NOMO-1 (cell line): ENCODE results near the gene LSP1.

ENCODE experiments used
- DNase-seq, 2 experiments: peaks; one replicate each; lab custom pipeline; 2025; ENCODE audit not compliant: unreplicated experiment in 2 of 2; lab: John Stamatoyannopoulos, UW

LSP1 gene

DNA sequence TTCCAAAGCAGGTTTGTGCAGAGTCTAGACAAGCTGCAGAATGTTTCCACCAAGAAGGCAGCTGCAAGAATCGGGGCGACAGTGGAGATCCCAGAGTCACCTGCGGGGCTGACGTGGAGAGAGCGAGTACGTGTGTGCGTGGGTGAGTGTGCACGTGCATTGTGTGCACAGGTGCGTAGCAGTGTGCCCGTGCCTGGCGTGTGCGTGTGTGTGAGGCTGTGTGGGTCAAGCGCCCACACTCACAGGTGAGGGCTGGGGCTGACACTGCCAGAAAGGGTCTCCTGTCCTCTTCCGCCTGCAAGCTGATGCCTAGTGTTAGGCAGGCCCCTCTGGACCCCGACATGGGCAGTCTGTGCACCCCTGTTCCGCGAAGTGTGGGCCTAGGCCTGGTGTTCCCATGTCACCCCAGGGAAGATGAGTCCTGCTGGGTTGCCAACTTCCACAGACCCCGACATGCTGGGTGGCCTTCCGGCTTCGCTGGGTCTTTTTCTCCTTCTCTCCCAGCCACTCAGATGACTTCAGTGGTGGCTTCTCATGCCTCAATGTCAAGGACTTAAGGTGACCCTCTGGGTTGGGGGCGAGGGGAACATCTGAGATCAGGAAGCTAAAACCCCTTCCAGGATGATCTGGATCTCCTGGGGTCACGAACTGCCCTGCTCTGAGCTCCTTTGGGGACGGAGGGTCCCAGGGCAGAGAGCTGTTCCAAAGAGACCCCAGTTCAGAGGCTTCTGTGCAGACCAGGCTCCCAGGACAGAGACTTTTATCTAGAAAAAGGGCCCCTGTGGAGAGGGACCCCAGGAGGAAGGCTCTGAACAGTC lies 28.5 kb upstream of the LSP1 start:
- no peak for DNase-seq

DNA sequence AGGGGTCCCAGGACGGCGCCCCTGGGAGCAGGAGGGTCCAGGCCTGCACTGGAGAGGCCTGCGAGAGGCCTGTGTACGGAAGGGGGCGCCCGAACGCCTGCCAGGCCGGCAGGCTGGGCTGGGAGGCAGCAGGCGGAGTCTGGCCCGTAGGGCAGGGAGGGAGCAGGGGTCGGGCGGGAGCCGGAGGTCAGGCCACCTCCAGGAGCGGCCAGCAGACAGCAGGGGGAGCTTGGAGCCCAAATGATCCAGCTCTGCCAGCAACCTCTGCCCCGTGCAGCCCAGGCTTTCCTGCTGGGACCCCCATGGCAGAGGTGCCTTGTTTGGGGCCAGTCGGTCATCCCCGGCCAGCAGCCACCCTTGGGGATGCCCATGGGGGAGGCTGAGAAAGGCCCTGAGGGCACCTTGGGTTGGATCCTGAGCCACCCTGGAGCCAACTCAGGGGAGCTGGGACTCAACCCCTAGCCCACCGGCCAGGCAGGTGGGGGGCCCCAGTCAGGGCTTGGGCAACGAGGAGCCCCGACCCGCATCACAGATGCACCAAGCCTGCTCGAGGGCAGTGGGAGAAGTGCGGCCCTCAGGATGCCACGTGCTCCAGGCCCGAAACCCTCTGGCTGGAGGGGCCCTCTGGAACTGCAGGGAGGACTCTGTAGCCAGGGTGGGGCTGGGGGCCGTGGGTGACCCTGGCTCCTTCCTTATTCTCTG lies 27.7 kb upstream of the LSP1 start:
- DNase-seq: peak; percentile 39

DNA sequence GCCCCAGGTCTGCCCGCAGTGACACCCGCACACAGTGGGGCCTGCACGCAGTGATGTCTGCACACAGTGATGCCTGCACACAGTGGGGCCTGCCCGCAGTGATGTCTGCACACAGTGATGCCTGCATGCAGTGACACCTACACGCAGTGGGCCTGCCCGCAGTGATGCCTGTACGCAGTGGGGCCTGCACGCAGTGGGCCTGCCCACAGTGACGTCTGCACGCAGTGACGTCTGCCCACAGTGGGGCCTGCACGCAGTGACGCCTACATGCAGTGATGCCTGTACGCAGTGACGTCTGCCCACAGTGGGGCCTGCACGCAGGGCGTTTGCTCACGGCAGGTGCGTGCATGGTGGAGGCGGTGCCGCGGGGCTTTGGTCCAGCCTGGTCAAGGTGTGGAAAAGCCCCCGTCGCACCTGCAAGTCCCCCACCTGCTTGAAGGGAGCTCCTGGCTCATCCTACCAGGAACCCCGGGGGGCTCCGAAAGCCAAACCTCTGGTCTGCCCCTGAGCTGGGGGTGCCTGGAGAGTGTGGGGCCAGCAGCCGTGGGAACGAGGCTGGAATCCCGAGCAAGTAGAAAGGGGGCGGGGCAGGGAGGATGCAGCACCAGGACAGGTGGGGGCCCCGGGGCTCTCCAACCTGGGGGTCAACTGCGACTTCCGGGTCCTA lies 27.0 kb upstream of the LSP1 start:
- DNase-seq: no peak

DNA sequence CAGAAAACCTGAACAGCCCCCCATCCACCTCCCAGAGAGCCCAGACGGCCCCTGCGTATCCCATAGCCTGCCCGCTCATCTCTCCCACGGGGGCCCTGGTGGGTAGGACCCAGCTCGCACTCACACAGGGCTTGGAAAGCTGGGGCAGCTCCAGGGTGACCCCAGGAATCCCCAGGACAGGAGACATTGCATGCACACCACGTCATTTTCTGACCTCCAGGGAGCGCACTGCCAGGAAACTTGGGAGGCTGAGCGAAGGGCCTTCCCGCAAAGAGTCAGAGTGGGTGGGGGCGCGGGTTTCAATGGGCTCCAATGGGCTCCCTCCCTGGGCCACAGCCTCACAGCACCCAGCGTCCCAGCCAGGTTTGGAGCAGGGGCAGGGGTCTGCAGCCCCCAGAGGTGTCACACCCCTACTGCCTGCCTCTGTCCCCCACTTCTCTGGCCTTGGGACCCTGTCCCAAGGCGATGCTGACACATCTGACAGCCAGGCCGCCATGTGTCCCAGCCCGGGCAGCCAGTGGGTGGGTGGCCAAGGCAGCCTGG lies 26.3 kb upstream of the LSP1 start:
- no peak for DNase-seq

DNA sequence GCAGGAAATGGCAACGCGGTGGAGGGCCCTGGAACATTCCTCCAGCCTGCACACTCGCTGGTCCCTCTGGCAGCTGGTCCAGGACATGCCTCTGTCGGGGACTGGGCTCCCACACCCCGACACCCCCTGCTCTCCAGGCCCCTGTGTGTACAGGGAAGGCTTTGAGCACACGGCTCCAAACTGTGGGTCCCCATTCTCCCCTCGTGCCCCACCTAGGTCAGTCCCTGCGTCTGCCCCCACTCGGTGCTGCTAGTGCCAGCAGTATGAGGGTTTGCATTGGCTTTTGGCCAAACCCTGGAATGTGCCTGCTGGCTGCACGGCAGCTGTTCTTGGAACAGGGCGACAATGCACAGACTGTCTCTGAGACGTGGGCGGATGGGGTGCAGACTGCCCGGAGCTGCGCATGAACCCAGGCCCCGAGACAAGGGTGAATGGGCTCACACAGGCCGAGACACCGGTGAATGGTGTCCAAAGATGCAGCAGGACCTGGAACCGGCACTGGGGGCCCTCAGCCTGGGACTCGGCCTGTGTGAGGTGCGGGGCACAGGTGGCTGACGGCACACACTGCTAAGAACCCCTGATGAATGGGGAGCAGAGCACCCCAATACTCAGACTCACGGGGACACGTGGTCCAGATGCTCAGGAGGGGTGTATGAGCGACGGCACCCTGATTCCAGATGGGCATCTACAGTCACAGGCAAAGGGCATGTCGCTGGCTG lies 25.6 kb upstream of the LSP1 start:
- no peak for DNase-seq

DNA sequence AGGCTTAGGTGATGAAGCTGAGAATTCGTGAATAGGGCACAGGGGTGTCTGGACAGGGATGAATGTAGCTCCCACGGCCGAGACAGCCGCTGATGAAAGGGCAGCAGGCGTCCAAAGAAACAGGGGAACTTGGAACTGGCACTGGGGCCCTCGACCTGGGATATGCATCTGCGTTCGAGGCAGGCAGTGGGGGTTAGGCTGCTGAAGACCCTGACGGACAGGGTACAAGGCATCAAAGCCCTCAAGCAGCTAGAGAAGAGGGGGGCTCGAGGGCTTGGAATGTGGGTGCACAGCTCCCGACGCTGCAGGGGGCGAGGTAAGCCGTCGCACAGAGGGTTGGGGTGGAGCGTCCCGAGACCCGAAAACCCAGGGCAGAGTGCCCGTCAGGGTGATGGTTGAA lies 25.0 kb upstream of the LSP1 start:
- no peak for DNase-seq

DNA sequence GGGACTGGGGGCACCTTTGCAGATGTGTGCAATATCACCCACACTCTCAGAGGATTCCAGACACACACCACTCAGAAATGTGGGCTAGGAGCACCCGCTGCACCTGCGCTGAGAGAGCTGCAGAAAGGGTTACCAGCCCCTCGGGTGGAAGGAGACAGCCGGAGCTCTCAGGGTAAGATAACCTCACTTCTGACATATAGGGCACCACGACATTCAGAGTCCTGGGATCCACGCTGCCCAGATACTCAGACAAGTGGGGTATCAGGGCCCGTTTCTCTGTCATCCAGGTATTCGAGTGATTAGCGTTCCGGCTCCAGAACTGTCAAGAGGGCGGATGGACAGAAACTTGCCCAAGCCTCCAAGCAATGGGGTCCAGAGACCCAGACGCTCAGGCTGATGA lies 24.3 kb upstream of the LSP1 start:
- DNase-seq: no peak

DNA sequence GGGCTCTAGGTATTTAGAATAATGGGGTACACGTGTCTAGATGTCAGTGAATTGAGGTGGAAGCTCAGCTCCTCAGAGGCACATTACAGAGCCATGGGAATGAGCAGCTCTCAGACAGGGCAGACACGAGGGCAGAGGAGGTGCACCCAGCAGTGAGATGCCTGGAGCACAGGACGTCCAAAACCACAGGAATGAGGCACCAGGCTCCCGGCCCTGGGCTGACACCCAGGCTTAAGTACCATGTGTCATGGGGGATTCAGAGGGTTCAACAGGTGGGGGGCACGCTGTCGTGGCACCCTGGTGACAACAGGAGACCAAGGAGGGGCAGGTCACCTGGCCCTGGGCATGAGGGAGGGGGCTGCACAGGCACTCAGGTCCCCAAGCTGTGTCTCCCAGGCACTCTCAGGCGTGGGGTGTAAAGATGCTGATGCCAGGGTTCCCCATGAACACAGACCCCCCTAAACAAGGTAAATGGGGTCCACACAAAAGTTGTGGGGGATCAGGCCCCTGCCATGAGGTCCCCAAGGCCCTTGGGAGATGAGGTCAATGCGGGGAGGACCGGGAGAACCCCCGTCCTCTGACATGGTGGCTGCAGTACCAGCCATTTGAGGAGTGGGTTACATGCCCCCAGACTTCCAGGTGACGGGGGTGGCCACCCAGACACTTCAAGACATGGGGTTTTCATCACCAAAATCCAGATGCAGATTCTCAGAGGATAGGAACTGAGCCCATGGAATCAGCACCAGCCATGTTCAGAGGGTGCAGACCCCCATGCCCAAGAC lies 23.7 kb upstream of the LSP1 start:
- no peak for DNase-seq

DNA sequence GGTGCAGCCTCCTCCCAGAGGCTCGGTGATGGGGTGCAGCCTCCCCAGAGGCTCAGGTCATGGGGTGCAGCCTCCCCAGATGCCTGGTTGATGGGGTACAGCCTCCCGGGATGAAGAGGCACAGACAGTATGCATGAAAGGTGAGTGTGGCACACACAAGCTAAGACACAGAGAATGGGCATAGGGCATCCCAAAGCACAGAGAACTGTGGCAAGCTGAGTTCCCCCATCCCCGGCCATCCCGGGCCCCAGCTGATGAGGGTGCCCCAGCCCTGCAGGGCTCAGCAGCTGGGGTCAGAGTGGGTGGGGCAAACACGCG lies 22.9 kb upstream of the LSP1 start:
- no peak for DNase-seq

DNA sequence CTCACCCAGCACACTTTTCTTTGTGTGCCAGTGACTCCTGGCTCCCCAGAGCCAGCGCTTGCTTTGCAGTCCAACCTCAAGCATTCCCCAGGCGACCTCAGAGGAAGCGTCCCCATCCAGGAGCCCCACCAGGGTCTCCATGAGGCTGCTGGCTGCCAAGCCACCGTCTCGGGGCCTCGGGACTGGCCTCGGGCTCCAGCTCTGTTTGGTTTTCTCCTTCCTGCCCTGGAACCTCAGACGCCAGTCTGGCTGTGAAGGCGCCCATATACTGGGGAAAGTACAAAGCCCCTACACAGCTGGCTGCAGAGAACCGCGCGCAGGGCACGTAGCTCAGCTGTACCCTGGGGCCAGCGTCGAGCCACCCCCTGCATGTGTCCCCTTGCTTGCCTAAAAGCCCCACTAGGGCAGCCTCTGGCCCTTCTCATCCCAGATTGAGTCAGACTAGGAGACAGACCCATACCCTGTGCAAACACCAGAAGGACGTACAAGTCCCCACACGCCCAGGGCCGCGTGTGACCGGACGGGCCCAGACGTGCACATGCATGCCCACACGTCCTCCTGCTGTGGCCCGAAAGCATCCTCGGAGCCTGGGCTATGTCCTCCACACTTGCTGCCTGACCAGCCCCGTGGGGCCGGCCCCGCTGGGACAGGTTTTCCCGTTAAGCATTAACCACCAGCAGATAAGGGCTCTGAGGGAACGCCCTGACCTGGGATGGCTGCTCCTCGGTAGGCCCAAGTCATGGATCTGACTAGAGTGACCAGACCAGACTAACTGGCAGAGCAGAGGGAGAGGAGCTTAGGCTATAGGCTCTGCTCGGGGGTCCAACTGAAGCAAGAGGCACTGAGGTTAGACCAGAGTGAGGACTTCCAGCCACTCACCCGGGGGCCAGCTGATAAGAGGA lies 22.3 kb upstream of the LSP1 start:
- no peak for DNase-seq

DNA sequence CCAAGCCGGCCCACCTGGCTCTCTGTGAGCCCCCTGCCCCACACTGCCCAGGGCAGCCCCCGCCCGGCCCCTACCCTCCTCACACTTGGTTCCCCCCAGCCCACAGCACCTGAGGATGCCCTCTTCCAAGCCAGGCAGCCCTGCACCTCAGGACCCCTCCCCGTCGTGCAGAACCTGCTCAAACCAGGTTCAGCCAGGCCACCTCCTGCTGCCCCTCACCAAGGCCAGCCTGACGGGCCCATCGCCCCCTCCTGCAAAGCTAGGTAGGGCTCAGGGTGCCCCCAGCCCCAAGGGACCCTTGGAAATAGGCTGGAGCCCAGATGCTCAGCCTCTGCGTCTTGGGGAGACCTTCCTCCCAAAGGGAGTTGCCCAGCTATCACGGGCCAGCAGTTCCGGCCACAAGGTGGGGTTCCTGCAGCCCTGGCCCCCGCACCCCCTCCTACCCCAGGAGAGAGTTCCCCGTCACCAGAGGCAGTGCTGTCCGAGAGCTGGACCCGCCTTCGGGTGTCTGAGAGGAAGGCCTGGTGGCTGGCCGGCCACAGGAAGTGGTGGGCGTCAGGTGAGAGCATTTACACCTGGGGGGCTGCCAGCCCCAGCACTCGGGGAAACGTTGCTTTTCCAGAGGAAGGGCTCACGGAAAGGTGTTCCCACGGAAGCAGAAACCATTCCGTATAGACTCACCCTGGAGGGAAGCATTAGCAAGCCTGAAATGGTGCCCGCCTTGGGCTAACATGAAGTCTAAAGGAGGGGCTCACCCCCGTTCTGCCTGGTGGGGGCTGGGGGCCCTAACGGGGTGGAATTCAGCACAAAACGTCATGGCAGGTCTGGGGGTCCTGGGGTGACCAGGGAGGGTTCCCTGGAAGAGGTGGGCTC lies 21.3 kb upstream of the LSP1 start:
- no peak for DNase-seq

DNA sequence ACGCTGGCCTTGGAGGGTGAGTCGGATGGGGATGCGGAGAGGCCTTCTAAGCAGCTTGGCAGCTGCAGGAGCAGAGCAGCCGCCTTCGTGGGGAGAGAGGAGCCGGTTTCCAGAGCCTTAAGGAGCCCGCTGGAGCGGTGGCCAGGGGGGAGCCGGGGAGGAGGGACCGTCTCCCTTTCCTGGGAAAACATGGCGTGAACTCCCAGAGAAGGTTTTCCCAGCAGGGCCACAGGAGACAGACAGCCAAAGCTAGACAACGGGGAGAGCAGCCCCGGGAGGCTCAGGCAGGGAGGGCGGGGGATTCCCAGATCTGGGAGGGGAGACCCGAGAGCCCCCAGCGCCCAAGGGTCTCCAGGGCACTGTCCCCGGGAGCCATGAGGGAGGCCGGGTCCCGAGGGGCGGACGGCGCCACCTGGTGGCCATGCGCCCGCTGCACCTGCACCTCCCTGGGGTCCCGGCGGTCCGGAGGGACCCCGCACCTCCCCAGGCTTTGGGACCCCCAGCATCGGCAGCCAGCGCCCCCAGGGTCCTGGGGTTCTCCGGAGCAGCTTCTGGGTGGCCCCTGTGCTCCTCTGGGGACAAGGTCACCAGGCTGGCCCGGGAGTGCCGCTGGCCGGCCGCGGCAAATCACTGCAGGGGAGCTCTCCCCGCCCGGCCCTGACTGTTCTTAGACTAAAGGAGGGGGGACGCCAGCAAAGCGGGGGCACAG lies 20.5 kb upstream of the LSP1 start:
- no peak for DNase-seq

DNA sequence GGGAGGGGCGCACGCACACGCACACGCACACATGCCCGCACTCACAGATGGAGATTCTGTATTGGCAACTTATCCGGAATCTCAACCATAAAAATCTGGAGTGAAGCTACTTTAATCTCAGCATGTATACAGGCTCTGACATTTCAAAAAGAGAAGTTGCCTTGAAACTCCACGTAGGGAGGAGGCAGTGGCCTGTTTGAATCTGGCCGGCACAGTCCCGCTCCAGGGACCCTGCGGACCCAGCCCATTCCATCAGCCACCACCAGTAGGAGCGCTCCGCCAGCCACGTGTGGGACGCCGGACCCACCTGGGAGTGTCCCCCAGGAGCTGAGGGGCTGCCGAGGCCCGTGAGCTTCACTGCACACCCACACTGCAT lies 20.0 kb upstream of the LSP1 start:
- DNase-seq: peak in 1 of 2 experiments; percentile 23

DNA sequence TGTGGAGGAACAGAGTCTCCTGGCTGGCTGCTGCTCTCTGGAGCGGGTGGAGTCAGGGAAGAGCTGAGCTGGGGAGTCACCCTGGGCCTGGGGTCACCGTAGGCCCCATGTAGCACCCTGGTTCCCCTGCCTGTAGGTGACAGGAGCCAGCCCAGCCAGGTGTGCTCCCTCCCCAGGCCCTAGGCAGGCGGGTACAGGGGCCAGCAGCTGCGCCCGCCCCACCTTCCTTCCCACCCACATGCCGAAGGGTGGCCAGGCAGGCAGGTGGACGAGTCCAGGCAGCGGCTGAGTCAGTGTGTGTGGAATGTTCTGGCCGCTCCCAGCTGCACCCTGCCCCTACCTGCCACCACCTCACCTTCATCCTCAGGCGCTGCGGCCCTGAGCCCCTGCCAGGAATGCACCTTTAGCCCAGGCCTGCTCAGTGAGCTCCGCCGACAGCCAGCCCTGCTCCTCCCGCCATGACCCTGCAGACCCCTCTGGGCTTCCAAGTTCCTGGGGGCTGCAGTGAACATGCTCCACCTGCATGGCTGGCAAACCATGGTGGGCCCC lies 18.7 kb upstream of the LSP1 start:
- DNase-seq: no peak

DNA sequence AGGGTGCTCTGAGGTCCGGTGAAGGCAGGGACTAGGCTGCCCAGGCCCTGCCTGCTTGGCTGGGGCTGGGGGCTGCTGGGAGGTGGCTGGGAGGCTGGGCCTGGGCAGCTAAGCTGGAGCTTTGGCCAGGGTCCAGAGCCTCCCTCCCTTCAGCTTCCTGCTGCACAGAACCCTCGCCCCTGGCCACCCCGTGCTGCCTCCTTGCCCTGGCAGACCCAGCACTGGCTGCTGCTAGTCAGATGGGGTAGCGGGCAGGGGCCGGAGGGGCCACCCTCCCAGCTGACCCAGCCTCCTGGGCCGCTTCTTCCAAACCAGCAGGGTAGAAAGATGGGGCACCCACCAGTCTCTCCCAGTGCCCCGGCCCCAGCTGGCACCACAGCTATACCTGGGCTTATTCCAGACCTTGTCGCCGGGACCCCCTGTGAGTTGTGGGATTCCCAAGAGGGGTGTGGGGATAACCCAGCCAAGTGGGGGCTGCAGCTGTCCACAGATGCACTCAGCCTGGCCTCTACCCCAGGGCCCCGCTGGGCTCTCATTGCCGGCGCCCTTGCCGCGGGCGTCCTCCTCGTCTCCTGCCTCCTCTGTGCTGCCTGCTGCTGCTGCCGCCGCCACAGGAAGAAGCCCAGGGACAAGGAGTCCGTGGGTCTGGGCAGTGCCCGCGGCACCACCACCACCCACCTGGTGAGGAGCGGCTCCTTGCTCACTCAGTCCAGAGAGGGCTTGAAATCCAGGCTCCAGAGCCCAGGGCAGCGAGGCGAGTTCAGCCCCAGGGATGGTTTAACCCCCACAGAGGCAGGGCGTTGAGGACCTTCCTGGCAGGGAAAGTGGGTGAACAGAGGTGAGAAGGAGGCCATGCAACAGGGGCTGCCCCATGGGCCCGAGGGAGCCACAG lies 17.9 kb upstream of the LSP1 start, which contains the start of gene SYT8:
Gene SYT8, plus strand, starts transcription at position 212 of the 892 bp plus-strand sequence. Its CDS starts 116 bp downstream, at position 328.
- DNase-seq: no peak

DNA sequence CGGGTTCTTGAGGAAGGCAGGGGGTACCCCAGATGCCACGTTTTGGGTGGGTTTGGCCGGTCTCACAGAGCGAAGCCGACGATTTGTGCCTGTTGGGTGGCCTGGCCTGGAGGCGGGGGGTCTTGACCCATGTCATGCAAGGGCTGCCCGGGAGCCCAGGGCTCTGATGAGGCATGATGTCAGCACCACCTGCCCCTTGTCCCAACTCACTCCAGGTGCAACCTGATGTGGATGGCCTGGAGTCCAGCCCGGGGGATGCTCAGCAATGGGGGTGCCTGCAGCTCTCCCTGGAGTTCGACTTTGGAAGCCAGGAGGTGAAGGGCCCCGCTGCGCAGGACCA lies 17.2 kb upstream of the LSP1 start:
- DNase-seq: no peak
